ENCODE results near the gene ACTA1. TPM values are rescaled to one million over a fixed set of nuclear protein-coding genes. Genes with fewer than 3 reads are reported as not detected.

Gene ACTA1
- total and polyA plus RNA-seq, 2 donors (not counting 1 experiment from before 2014, with no cell fraction given), result 0.21 TPM; not detected in 1

- H3K9ac ChIP-seq (ENCODE audit: low read length), result no peak overlapping the region
- H2AFZ ChIP-seq (ENCODE audit: insufficient read depth, low read depth, low read length, poor library complexity, severe bottlenecking), result no peak overlapping the region
- intact Hi-C loops (cut with micrococcal nuclease), result no loop called here
- no peaks in the 10 kb centered on the region for H3K9me3 ChIP-seq (ENCODE audit: control extremely low read depth in 1 of 3, control insufficient read depth in 2 of 3, insufficient read depth in 1 of 3, low read length in 2 of 3)
- Mint-ChIP-seq H3K4me1 (peaks cover 17% of the 10 kb centered on the region), H3K9me3 (ENCODE audit: insufficient read depth) (no peaks in the 10 kb centered on the region), H3K27ac (no peak overlapping the region), H3K4me3 (no peak overlapping the region), H3K27me3 (no peaks in the 10 kb centered on the region)
- no peak overlapping the region for H3K4me3 ChIP-seq (ENCODE audit: control extremely low read depth in 1 of 5, extremely low read depth in 1 of 5, insufficient read depth in 1 of 5, low read depth in 2 of 5, low read length in 4 of 5)
- peaks cover 13 to 14% of the 10 kb centered on the region in 2 donors for H3K4me1 ChIP-seq (ENCODE audit: control insufficient read depth in 2 of 2, insufficient read depth in 2 of 2, low read length in 2 of 2)
- TF ChIP-seq EZH2 (IDR thresholded peaks at IDR 0.05; ENCODE audit: borderline replicate concordance, insufficient read depth, low read depth, low read length, poor library complexity, severe bottlenecking), result no peak
- TF ChIP-seq CTCF (IDR thresholded peaks at IDR 0.05), result no peak
- CTCF ChIA-PET, result interaction anchor here (0.6 to 1.7 kb wide), 2 partner anchors 9 to 201 kb away, joined by 4 to 7 read pairs; no protein-coding TSS in a partner anchor
- 100% methylated on average over 1 of the region's 2 CpGs for WGBS (ENCODE audit: insufficient coverage)
- no peak overlapping the region for H3K4me2 ChIP-seq (replicated peaks; ENCODE audit: low read depth, low read length, poor library complexity, severe bottlenecking)
- DNase-seq, result no peak
- peaks cover 8% of the 10 kb centered on the region for H3K79me2 ChIP-seq (ENCODE audit: control insufficient read depth, insufficient read depth, low read length)
- H3K27ac ChIP-seq (ENCODE audit: low read length in 2 of 2), result no peak overlapping the region
- ATAC-seq (ENCODE audit: low read depth), result no peak
- no peaks in the 10 kb centered on the region for H4K20me1 ChIP-seq (ENCODE audit: control insufficient read depth, insufficient read depth, low read length, poor library complexity, severe bottlenecking)
- H3K36me3 ChIP-seq (replicated peaks in 1 of 2; ENCODE audit: control extremely low read depth in 1 of 2, control insufficient read depth in 1 of 2, extremely low read depth in 1 of 2, insufficient read depth in 2 of 2, low read length in 1 of 2), result peaks cover 8 to 51% of the 10 kb centered on the region in 2 experiments
- POLR2A ChIA-PET, result no interaction called here
- no peaks in the 10 kb centered on the region for H3K27me3 ChIP-seq (replicated peaks in 1 of 4; ENCODE audit: control extremely low read depth in 1 of 4, control insufficient read depth in 3 of 4, insufficient read depth in 4 of 4, low read length in 3 of 4)
Measured at GRCh38 chr1:229474509-229474908, 40.6 kb upstream of the ACTA1 start.

DNA sequence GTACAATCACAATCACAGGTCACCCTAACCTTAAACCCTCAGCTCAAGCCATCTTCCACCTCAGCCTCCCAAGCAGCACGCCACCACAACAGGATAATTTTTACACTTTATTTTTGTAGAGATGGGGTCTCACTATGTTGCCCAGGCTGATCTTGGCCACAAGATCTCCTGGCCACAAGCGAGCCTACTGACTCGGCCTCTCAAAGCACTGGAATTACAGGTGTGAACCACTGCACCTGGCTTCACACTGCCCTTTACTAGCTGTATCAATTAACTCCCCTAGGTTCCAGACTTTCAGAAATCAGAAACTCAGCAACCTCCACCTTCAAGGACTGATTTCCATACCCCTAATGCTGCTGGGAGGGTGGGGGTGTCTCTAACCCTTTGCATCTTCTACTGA is 37.3 kb upstream of the ACTA1 start:
- peaks cover 4% of the 10 kb centered on the region for H3K4me1 Mint-ChIP-seq
- no peak overlapping the region for H2AFZ ChIP-seq (ENCODE audit: insufficient read depth, low read depth, low read length, poor library complexity, severe bottlenecking)
- H3K9me3 Mint-ChIP-seq (ENCODE audit: insufficient read depth), result no peaks in the 10 kb centered on the region
- TF ChIP-seq CTCF (IDR thresholded peaks at IDR 0.05), result no peak
- TF ChIP-seq EZH2 (IDR thresholded peaks at IDR 0.05; ENCODE audit: borderline replicate concordance, insufficient read depth, low read depth, low read length, poor library complexity, severe bottlenecking), result no peak
- intact Hi-C loops (cut with micrococcal nuclease), result no loop called here
- no peaks in the 10 kb centered on the region for H3K4me1 ChIP-seq (ENCODE audit: control insufficient read depth in 2 of 2, insufficient read depth in 2 of 2, low read length in 2 of 2)
- H3K4me3 ChIP-seq (ENCODE audit: control extremely low read depth in 1 of 5, extremely low read depth in 1 of 5, insufficient read depth in 1 of 5, low read depth in 2 of 5, low read length in 4 of 5), result no peak overlapping the region
- WGBS (ENCODE audit: insufficient coverage), result 100% methylated on average over 3 of the region's 3 CpGs
- peaks cover 8% of the 10 kb centered on the region for H3K79me2 ChIP-seq (ENCODE audit: control insufficient read depth, insufficient read depth, low read length)
- CTCF ChIA-PET, result interaction anchor here (7.5 kb wide), 1 partner anchor 10 kb away, joined by 47 read pairs; no protein-coding TSS in a partner anchor
- peaks cover 13 to 72% of the 10 kb centered on the region in 2 experiments for H3K36me3 ChIP-seq (replicated peaks in 1 of 2; ENCODE audit: control extremely low read depth in 1 of 2, control insufficient read depth in 1 of 2, extremely low read depth in 1 of 2, insufficient read depth in 2 of 2, low read length in 1 of 2)
- no peaks in the 10 kb centered on the region for H3K27me3 ChIP-seq (replicated peaks in 1 of 4; ENCODE audit: control extremely low read depth in 1 of 4, control insufficient read depth in 3 of 4, insufficient read depth in 4 of 4, low read length in 3 of 4)
- no peaks in the 10 kb centered on the region for H3K27me3 Mint-ChIP-seq
- H3K27ac Mint-ChIP-seq, result no peak overlapping the region
- H4K20me1 ChIP-seq (ENCODE audit: control insufficient read depth, insufficient read depth, low read length, poor library complexity, severe bottlenecking), result no peaks in the 10 kb centered on the region
- no peak overlapping the region for H3K4me3 Mint-ChIP-seq
- H3K9me3 ChIP-seq (ENCODE audit: control extremely low read depth in 1 of 3, control insufficient read depth in 2 of 3, insufficient read depth in 1 of 3, low read length in 2 of 3), result no peaks in the 10 kb centered on the region
- no peak for ATAC-seq (ENCODE audit: low read depth)
- no peak overlapping the region for H3K9ac ChIP-seq (ENCODE audit: low read length)
- H3K4me2 ChIP-seq (replicated peaks; ENCODE audit: low read depth, low read length, poor library complexity, severe bottlenecking), result no peak overlapping the region
- POLR2A ChIA-PET, result no interaction called here
- no peak for DNase-seq
- no peak overlapping the region for H3K27ac ChIP-seq (ENCODE audit: low read length in 2 of 2)

Data from B cell (primary cell).